ENCODE results near the gene C2orf72.
"Not testable (repeated sequence)": the region's sequence is repeated elsewhere in the genome, so short reads cannot be mapped to it uniquely, and the experiment has no call there.

The C2orf72 gene

DNA sequence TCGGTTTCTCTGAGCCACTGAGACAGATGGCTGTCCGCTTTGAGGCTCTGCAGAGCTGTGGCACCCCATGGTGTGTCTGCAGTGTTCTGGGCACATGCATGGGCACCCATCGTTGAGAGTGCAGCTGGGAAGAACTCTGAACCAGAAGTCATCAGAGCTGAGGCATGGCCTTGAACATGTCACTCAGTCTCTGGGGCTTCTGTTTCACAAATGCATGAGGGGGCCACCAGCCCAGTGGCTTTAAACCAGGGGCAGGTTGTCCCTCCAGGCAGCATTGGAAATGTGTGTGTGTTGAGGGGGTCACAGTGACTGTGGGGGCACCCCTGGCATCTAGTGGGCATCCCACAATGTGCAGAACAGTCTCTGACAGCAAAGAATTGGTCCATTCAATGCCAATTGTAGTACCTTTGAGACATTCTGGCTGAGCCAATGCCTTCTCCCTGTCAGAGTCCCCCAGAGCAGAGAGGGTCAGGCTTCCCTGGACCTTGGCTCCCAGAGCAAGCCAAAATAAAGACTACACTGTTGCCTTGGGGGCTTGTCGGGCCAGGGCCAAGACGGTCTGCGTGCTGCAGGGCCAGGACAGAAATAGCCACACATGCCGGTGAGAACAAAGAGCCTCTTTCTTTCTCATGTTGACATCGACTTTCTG lies 10.1 kb downstream of the C2orf72 start:
- DNase-seq = peak in 1 of 2 experiments; percentile 15

DNA sequence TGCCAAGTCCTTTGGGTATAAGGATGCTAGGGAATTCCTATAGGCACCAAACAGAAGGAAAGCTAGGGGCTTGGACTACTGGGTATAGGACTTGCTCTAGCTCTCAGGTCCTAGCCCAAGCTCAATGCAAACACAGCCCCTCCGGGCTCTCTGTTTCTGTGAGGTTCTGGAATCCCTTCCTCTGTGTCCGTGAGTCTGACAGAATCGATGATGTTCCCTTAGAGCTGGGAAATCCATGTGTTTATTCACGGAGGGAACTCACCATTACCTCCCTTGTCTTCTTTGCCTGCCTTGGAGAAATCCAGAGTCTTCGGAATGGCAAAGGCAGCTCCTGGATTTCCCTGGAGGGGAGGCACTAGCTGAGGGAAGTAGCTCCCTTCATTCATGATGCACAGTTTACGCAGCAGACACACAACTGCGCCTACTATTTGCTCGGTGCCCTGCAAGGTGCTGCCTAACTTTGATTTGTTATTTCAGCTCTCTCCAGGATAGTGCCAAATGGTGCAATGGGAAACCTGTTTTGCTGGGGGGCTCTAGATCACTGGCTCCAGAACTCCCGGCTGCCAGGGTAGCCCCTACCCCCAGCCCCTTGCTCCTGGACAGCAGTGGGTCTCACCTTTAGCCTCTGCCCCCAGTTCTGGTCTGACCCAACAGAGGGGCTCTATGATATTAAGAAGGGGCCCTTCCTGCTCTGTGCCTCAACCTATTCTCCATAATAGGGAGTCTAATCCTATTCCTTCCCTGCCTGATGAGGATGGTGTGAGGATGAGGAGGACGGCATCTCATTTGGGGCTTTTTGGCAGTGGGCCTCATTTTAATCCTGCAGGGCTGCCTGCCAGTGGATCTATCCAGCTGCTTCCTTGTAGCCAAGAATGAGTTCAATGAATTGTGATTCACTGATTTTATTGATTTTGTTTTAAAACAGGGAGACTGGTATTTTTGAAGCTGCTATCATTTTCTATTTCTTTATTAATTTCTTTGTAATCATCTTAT lies 10.9 kb downstream of the C2orf72 start:
- no peak for DNase-seq

DNA sequence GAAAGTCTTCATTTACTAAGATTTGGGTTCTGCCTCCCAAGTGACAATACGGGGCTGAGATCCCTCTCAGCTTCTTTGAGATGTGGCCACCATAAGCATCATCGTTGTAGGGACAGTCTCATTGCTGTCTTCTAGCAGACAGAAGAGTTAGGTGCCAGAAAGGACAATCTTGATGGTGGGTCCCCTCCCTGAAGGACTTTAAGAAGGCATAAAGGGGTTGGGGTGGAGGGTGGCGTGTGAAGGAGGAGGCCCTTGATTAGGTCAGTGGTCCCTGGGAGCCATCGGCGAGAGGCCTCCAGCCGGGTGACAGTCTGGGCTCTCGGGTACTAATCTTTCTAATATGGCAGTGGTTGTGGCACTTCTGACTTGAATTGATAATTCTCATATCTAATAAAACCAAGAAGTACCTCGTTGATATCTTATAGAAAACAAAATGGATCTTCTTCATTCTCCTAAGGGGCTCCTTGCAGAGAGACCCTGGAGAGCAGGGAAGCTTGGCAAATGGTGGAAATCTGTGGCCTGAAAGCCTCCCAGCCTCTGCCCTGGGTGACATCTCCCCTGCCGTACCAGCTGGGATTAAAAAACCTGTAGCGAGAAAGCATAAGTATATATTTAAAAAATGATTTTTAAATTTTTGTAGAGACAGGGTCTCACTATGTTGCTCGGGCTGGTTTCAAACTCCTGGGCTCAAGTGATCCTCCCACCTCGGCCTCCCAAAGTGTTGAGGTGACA lies 12.1 kb downstream of the C2orf72 start:
- no peak for DNase-seq

DNA sequence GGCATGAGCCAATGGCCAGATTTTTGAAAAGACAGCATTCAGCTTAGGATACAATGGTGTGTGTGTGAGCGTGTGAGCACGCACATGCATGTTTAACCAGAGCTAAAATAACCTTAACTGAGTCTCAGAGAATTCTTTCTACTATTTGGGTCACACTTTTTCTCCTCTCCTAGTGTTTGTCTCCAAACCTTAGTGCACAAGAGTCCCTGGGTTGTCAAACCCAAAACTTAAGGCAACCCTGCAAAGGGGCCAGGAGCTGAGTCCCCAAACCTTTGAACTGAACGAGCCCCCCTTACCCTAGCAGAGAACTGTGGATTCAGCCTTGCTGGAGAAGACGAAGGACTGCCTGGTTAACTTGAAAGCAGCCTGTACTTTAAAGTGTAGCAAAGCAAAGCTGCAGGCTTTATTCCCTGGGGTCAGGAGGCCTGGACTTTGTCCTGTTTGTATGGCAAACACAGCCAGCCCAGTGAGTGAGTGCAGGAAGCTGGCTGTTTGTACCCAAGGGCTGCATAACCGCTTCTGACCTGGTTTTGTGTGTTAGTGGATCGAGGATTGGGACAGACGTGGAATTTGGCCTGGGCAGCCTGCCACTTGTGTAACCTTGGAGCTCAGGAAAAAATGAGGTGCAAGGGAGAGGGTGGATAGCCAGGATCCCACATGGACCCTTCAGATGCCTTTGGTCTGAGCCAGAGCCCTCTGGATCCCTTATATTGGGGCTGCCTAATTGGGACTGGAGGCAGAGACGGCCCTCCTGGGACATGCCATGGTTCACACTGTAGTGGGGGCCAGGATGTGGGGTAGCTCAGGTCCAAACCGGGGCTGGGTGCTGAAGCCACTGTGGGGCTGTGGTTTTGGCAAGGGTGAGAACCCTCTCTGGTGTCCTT lies 12.9 kb downstream of the C2orf72 start:
- DNase-seq = peak; percentile 47 to 77

DNA sequence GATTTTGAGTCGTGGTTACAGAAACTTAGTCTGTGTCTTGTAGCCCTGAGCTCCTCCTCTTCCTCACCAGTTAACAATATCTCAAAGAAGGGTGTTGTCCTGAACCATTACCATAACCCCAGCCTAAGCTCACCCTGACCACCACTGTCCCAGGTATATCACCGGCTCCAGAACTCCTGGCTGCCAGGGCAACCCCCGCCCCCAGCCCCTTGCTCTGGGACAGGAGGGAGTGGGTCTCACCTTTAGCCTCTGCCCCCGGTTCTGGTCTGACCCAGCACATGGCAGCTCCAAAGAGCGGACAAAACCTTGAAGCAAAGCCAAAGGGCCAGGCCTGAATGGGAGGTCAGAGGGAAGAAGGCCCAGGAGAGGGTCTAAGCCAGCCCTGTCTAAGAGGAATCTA lies 13.8 kb downstream of the C2orf72 start:
- DNase-seq = no peak

DNA sequence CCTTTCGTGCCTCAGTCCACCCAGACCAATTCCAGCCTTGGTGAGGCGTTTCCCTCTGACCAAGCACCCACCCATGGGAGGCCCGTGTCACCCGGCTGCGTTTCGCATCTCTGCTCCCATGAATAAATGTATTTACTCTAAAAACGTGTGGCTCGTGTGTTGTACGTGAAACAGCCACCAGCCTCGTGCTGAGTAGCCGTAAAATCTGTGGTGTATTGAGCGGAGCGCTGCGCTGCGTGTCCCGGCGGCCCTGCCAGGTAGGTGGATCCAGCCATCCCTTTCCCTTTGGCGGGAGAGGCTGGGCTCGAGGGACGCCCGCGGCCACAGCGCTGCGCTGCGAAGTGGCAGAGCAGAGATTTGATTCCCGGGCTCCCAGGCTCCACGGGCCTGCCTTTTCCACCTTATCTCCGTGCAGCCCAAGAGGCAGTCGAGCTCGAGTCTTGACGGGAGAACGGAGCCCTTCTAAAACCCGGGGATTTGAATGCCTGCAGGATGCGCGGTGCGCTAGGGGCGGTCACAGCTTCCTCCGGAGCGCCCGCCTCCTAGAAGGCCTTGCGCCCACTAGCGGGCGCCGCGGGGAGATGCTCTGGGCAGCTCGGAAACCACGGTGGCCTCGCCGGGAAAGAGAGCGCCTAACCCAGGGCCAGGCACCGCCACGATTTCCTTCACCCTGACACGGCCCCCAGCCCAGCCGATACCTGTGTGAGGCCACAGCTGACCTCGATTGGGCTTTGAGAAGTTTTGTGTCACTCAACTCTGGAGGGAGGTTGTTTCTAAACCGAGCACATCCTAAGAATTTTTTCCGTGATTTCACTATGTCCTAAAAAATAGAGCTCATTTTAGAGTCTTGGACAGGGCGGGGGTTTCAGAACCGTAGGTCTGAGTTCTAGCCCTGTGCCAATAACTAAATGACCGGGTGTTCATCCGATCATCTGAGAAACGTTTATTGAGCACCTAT lies 15.4 kb downstream of the C2orf72 start:
- peak; percentile 70 to 94 for DNase-seq

DNA sequence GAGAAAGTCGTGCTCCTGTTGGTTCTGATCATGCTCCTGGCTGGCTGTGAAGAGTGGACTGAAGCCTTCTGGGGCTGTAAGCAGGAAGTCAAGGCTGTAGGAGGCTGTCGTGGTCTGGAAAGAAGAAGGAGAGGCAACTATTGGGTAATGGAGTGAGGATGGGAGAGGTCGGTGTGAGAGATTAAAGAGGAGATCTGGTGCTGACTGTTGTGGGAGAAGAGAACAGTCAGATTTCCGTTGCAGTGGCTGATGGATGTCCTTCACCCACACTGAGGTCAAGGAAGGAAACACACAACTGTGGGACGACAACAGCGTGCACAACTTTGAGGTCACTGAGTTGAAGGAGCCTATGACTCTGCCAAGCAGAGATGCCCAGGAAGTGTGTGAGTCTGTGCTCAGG lies 16.5 kb downstream of the C2orf72 start:
- no peak for DNase-seq

DNA sequence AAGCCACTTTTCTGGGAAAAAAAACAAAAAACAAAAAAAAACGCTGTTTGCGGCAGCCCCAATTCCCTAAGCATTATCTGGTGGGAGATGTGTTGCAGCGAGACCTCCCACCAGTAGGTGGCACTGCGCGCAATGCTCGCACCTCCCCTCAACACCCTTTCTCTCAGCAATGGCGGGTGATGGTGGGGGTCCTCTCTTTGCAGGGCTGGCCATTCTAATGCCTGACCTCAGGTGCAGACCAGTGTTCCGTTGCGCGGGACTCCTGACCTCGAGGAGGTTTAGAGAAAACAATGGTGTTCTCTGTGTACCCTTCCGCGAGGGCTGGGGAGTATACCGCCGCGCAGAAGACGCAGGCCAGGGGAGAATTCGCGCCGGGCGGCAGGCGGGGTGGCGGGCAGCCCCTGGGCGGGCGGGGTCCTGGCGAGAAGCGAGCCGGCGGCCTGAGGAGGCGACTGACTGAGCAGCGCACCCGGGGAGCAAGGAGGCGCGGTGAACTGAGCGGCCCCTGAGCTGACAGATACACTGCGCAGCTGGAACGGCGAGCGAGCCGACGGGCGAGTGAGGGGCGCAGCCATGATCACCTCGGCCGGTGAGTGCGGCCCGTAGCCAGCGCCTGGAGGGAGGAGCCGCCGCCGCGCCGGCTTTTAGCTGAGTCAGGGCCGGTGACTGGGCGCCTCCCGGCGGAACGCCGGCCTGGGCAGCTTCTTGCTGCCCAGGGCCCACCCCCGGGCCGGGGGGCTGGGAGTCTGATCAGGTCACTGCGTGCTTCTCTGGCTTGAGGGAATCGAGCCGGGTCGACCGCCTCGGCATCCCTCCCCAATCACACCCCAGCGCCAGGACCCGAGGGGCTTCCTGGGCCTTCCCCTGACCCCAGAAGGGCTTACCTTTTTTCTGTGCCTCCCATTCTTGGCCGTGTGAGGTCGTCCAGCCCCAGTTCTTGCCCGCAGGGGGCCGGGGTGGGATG lies 19.4 kb downstream of the C2orf72 start, which contains the start of gene PSMD1:
PSMD1 (plus strand) TSS at position 415 of the 964 bp plus-strand sequence; CDS start at position 574, 159 bp downstream.
- DNase-seq = peak; percentile 83 to 92

DNA sequence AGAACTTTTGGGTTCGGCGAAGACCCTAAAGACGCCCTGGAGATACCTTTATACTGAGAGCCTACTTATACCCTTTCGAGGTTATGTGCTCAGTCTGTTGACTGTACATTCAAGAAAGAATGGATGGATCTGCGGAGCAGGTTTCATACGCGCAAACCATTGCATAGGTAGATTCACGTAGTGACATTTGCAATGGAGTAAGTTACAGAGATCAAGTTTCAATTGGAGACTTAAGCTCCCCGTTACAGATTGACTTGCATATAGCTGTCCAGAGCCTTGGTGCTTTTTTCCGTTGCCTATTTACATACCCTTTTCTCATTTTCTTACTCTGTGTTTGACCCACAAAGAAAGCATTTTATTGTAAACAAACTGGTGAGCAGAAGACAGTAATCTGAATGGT lies 20.3 kb downstream of the C2orf72 start:
- no peak for DNase-seq

DNA sequence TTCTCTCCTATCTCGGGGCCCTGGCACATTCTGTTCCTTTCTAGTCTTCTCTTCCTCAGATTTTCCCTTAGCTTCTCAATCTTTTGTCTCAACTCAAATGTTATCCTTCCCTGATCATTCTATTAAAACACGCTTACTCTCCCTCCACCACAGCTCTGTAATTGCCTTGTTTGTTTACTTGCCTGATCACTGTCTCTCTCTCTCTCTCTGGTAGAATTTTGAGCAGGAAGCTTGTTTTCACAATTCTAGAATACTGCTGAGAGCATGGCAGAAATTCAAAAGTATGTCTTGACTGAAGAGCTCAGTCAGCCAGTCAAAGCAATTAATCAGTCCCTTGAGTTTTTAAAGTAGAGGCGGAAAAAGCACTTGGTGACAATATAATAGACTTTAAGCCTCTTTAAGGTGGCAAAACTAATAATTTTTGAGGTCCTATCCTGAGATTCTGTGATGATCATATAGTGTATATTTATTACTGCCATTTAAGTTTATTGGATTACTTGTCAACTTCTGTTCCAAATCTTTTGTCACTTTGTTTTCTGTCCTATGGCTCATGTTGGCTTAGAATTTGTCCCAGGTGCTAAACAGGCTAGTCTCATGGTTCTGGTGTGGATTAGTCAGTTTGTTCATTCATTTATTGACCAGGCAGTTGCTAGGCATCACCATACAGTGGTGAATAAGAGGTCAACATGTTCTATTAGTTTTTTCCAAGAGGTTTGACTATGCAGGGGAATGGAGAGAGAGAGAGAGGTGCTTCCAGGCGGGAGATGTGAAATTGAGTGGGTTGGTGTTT lies 21.6 kb downstream of the C2orf72 start:
- no peak for DNase-seq

DNA sequence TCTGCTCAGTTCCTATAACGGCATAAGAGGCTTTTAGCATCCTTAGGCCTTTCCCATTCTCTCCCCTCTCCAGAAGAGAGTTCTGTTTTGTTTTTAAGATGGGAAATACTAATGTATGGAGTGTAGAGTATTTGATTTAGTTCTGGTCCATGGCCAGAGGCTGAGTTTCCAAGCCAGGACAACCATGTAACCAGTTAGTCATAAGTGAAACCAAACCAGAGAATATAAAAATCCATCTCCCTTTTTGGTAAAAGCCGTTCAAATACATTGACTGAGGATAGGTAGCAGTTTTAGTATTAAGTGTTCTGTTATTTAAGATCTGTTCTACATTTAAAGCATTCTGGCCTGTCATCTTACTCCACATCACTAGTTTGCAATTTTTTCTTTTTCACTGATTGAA lies 22.4 kb downstream of the C2orf72 start:
- DNase-seq = no peak

DNA sequence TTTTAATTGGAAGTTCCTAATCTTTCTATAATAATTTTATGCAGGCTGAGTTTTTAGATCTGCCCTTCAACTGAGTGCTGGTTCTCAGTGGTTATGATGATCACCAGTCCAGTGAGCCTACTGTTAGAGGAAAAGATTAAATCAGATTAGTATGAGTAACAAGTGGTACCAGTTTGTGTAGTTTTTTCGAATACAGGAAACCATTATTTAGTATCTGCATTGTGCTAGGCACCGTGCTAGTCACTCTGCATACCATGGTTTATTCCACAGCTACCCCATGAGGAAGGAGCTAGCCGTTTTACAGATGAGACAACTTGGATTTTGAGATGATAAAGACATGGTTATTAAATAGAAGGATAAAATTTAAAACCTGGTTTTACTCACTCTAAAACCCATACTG lies 25.5 kb downstream of the C2orf72 start:
- DNase-seq = no peak

DNA sequence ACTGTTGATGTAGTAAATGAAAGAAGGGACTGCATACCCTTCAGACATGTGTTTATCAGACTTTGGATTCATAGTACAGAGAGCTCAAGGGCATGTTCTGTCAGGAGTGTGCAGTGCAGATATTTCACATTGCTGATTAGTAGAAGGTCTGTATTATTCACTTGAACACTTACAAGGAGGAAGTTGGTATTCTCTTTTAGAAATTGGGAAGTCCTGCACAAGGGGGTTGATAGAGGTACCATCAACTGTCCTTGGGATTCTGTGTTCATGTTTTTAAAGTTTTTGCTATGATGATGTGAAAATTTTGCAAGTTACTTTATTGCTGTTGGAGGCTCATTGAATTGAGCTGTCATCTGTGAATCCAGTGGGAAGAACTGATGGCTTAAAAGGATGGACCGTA lies 26.0 kb downstream of the C2orf72 start:
- DNase-seq = no peak

DNA sequence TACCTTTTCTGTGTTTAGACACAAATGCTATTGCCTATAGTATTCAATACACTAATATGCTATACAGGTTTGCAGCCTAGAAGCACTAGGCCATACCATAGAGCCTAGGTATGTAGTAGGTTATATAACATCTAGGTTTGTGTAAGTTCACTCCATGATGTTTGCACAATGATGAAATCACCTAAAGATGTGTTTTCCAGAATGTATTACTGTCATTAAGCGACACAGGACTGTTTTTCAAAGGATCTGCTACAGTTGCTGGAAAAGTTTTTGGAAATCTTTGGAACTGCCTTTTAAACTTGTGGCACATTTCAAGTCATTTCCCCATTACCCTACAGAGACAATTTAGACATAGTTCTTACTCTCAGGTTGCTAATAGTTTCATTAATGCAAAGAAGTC lies 28.6 kb downstream of the C2orf72 start:
- no peak for DNase-seq

DNA sequence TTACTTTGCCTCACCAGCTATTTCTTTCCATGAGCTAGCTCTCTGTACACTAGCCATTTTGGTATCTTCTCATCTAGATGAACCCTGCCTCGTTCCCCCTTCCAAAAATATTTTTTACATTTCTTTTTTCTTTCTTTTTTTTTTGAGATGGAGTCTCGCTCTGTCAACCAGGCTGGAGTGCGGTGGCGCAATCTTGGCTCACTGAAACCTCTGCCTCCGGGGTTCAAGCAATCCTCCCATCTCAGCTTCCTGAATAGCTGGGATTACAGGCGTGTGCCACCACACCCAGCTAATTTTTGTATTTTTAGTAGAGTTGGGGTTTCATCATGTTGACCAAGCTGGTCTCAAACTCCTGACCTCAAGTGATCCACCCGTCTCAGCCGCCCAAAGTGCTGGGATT lies 30.2 kb downstream of the C2orf72 start:
- DNase-seq = not testable (repeated sequence)

DNA sequence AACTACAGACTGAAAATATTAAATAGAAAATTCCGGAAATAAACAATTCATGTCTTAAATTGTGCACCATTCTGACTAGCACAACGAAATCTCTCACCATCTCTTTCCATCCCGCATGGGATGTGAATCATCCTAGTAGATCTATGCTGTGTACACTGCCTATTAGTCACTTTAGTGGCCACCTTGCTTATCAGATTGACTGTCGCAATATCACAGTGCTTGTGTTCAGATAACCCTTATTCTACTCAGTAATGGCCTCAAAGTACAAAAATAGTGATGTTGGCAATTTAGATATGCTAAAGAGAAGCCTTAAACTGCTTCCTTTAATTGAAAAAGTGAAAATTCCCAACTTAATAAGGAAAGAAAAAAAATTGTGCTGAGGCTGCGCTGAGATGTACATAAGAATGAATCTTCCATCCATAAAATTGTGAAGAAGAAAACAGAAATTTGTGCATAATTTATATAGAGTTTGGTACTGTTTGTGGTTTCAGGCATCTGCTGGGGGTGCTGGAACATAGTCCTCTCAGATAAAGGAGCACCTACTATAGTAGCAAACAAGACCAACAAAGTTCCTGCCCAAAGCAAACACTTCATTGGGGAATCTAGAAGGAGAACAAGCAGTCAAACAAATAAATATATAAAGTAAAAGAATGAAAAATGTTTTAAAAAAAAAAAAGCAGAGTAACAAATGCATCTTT lies 31.4 kb downstream of the C2orf72 start:
- no peak for DNase-seq

DNA sequence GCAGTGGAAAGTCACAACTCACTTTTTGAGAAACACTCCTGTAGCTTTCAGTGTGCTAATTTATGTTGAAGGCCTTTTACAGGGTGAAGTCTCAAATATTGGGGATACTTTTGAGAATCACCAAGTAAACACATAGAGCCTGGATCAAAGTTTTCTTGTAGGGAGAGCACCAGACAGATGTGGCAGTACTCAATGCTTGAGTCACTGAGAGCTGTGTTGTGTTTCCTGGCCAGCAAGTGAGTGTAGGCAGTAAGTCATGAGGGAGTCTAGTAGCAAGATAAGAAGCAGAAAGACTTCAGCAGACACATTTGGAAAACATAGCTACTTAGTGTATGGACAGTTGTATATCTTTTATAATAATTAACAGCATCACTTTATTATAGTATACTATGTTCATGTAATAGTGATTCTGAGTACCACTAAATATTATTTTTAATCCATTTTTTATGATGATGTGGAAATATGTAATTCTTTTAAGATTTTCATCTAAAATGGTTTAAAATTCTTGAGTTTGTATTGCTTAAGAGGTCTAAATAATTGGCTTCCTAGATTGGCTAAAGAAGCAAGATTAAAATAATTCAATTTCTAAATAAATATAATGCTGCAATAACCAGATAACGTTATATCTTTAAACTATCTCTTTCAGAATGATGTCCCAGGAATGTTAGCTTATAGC lies 32.2 kb downstream of the C2orf72 start:
- no peak for DNase-seq

DNA sequence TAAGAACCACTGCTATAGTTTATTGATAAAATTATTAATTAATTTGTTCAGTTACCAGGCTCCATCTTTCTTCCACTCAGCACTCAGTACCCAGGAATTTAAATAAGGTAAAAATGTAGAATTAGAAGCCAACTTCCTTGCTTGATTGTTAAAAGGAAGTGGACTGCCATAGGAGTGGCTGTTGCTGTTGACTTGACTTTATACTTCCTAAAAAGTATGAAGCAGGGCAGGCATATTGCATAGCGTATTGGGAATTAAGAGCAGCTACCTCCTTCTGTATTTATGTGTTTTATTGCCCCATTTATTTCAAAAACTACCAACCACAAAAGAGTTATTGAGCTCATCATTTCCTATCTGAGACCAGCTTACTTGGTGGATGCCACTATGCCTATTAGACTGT lies 47.2 kb downstream of the C2orf72 start:
- no peak for DNase-seq
